GM18505 (cell line): Measurements from ENCODE around the gene DCANP1.

ENCODE experiments used
- ATAC-seq: cut with Tn5 transposase; IDR thresholded peaks from one replicate; pipeline ENCODE4 v1.9.1; 2021; ENCODE audit not compliant: unreplicated experiment
- POLR2A ChIP-seq: IDR thresholded peaks from 4 replicates; pipeline ENCODE4 v1.6.1; 2011; ENCODE audit warnings: borderline replicate concordance; ENCODE audit not compliant: insufficient read depth, insufficient read length; ENCODE audit errors: extremely low read depth

DCANP1 gene

DNA sequence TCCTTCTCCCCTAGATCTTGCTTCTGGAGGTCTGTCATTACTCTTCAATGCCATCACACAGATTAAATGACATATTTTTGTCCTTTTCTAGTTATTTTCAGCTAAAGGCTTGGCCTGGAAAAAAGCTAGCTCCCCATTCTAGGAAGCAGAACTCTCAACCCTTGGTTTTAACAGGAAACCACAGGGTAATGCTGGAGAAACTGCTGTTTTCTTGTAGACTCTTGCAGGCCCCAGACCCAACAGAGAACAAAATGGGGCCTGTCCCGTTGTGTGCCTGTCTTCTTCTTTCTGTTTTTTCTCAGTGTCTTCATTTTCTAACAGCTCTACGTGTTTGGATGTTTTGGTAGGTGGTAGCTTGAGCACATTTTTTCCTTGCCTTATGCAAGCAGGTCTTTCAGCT lies 21.5 kb downstream of the DCANP1 start:
- ATAC-seq: no peak
- TF ChIP-seq POLR2A: no peak

DNA sequence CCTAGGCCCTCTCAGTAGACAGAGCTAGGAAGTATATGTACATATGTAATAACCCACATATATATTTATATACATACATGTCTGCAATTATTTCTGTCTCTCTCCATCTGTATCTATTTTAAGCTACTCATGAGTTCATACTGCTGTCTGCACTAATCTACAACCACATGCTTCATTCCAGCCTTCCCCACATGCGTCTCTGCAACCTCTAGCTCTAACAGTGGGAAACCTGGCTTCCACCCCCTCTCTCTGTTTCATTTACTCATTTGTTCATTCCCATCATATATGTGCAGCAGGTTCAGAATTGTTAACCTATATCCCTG lies 23.3 kb downstream of the DCANP1 start:
- TF ChIP-seq POLR2A: no peak
- no peak for ATAC-seq

DNA sequence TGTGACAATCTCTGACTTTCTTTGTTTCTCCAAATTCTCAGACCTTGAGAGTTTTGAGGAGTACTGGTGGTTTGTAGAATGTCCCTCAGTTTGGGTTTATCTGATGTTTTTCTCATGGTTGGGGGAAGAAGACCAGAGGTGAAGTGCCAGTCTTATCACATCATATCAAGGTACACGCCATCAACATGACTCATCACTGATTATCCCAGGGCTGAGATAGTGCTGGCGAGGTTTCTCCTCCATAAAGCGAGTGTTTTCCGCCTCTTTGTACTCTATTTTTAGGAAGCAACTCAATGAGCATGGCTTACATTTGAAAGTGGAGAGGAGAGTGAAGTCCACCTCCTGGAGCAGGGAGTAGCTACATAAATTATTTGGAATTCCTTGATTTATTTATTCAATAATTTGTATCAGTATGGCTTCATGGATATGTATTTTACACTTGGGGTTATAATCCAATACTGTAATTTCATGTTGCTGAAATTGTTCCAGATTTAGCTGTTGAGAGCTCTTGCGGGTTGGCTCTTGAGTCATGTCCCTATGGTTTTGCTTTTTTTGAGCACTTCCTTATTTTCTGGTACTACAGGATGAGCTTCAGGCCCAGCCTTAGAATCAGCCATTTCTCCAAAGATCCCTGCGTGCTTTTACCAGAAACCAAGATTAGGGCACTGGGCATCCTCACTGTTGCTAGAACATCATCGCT lies 23.9 kb downstream of the DCANP1 start:
- ATAC-seq: no peak
- no peak for TF ChIP-seq POLR2A

- TF ChIP-seq POLR2A: no peak
- no peak for ATAC-seq
Observed at GRCh38 chr5:135422419-135422818, 24.7 kb downstream of the DCANP1 start.

- ATAC-seq: no peak
- TF ChIP-seq POLR2A: no peak
Observed at GRCh38 chr5:135417083-135417482, 30.1 kb downstream of the DCANP1 start.

GRCh38 chr5:135405082-135405481 lies 42.1 kb downstream of the DCANP1 start:
- ATAC-seq: no peak
- no peak for TF ChIP-seq POLR2A

DNA sequence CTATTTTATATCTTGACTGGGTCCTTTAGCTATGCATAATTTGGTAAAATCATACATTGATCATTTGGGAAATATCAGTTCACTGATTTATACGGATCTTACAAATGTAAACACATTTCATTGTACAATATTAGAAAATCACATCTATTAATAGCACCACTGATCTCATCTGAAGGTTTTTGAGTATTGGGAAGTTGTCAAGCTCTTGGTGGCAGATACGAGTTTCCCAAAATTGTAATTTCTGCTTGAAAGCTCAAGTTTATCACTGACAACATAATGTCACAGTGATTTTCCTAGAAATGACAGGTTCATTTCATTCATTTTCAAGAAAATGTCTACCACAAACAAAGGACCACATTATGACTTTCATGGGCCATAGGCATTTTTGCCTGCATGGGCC lies 45.1 kb downstream of the DCANP1 start:
- TF ChIP-seq POLR2A: no peak
- no peak for ATAC-seq

GRCh38 chr5:135400866-135401265 lies 46.3 kb downstream of the DCANP1 start:
- no peak for ATAC-seq
- no peak for TF ChIP-seq POLR2A

GRCh38 chr5:135399794-135400542 lies 47.2 kb downstream of the DCANP1 start:
- no peak for ATAC-seq
- no peak for TF ChIP-seq POLR2A

DNA sequence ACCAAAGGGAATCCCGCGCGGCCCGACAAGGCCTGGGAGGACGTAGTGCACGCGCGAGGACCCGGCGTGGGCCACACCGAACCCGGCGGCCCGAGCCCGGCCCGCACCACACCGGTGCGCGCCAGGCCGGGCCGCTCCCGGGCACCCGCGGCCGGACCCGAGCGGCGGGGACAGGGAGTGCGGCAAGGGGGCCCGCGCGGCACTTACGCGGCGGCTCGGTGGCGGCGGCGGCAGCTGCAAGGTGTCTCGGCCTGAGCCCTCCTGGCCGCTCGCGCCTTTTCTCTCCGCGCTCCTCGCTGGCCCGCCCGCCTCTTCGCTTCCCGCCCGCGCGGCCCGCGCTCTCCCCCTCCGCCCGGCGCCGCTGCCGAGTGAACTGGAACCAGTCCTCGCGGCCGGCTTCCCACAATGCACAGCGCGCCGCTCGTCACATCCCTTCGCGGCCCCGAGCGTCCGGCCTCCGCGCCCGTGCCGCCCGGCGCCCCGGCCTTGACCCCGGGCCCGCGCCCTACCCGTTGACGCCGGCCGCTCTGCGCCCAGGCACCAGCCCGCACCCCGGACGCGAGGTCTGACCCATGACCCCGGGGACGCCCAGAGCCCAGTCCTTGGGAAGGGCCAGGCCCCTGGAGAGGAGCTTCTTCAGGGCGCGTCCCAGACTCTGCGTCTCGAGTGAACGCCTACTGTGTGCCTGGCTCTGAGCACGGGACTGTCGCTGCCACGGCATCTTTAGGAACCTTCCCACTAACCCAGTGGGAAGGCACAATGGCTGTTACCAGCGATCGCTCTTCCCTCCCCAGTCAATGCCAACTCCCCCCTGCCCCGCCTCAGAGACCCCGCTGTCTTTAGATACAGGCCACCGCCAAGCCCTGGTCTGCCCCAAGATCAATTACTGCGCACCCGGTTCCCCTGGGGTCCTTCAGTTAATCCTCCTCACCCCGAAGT lies 48.0 kb downstream of the DCANP1 start, which contains the start of gene MACROH2A1:
Gene MACROH2A1 (minus strand): TSS at position 377 of the 939 bp plus-strand sequence. CDS start 10,138 bp downstream, outside the sequence.
- peak; percentile 90 for TF ChIP-seq POLR2A
- ATAC-seq: peak; percentile 83

DNA sequence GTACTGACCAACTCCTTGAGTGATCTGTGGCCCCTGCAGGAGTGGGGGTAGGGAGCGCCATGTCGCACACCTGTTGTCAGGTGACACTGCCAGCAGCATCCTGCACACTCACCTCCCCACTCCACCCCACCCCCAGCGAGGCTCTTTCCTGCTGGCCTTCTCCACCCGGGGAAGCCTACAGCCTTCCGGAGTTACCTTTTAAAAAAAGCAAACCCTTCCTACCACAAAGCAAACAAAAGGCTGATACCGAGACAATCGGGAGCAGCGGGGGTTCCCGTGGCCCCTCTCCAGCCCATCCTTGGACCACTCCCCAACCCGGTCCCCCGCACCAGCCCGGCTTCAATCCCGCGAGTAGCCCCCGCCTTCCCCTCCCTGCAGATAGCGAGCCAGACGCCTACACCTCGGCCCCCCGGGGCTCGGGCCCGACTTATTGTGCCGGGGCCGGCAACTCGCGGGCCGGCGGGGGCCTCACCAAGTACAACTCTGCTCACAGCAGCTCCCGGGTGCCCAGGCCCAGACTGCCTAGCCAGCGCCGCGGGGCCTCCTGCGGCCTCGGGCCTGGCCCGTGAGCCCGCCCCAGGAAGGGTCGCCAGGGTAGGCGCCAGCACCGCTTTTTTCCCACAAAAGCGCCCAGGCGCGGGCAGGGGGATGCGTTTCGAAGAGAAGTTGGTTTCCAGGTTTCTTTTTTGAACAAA lies 48.8 kb downstream of the DCANP1 start:
- ATAC-seq: peak; percentile 36
- TF ChIP-seq POLR2A: peak; percentile 13

DNA sequence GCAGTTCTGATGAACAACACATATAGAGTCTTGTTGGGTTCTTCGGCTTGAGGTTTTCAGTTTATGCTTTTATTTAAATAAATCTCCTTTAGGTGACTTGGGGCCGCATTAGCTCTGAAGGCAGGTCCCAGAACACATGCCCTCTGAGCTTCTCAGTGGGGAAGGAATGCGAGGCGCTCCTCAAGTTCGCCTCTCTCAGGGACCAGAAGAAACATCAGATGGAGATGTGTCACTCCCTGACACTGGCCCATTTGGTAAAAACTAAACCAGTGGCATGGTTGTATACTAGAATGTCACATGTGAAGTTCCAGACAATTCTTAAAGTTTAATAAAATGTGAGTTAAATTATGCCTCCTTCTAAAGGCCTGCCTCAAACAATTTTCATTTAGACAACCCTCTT lies 50.1 kb downstream of the DCANP1 start:
- no peak for ATAC-seq
- no peak for TF ChIP-seq POLR2A
